DOHH2 (cell line): Measurements from ENCODE around the gene MECP2.

Experiments used
- H3F3A ChIP-seq: fragments of 200-600 bp; sonication (generic), shearing (Covaris generic); 2 replicates; pipeline ENCODE4 v1.6.0; 2016; ENCODE audit warnings: antibody characterized with exemption, mild to moderate bottlenecking; ENCODE audit not compliant: control insufficient read depth, insufficient read depth
- H3K27ac ChIP-seq: fragments of 200-600 bp; sonication (generic); 2 replicates; pipeline ENCODE4 v1.5.1; 2014; ENCODE audit warnings: low read depth, mild to moderate bottlenecking, low read length, moderate library complexity
- H3K27me3 ChIP-seq: fragments of 200-600 bp; sonication (generic); 2 replicates; pipeline ENCODE4 v1.6.1; 2014; ENCODE audit warnings: mild to moderate bottlenecking, low read length, mixed read lengths; ENCODE audit not compliant: control insufficient read depth
- H3K36me3 ChIP-seq: fragments of 200-600 bp; sonication (generic); 2 replicates; pipeline ENCODE4 v1.6.1; 2014; ENCODE audit warnings: mild to moderate bottlenecking, low read length, moderate library complexity, mixed read lengths; ENCODE audit not compliant: control insufficient read depth
- H3K4me1 ChIP-seq: fragments of 200-600 bp; sonication (generic); 2 replicates; pipeline ENCODE4 v1.6.1; 2014; ENCODE audit warnings: mild to moderate bottlenecking, low read length, mixed read lengths; ENCODE audit not compliant: control insufficient read depth
- H3K4me2 ChIP-seq: fragments of 200-600 bp; sonication (generic); 2 replicates; pipeline ENCODE4 v1.6.0; 2014; ENCODE audit warnings: mild to moderate bottlenecking, low read length, moderate library complexity
- H3K4me3 ChIP-seq: fragments of 200-600 bp; sonication (generic); 2 replicates; pipeline ENCODE4 v1.5.1; 2014; ENCODE audit warnings: mild to moderate bottlenecking, low read length, mixed read lengths
- H3K79me2 ChIP-seq: fragments of 200-600 bp; sonication (generic); 2 replicates; pipeline ENCODE4 v1.6.1; 2014; ENCODE audit warnings: mild to moderate bottlenecking, low read length, mixed read lengths; ENCODE audit not compliant: control insufficient read depth
- H3K9me2 ChIP-seq: fragments of 200-600 bp; sonication (generic); replicated peaks from 2 replicates; pipeline ENCODE4 v1.6.1; 2014; ENCODE audit warnings: mild to moderate bottlenecking, low read length, mixed read lengths; ENCODE audit not compliant: control insufficient read depth
- H3K9me3 ChIP-seq: fragments of 200-600 bp; sonication (generic); 2 replicates; pipeline ENCODE4 v1.6.1; 2014; ENCODE audit warnings: antibody characterized with exemption, low read length, mixed read lengths; ENCODE audit not compliant: control insufficient read depth, insufficient read depth
- H4K20me1 ChIP-seq: fragments of 200-600 bp; sonication (generic); 2 replicates; pipeline ENCODE4 v1.6.0; 2014; ENCODE audit warnings: low read depth, mild to moderate bottlenecking, antibody characterized with exemption, low read length, moderate library complexity; ENCODE audit not compliant: control insufficient read depth, insufficient read depth
- EZH2phosphoT487 ChIP-seq: fragments of 200-600 bp; sonication (generic); IDR thresholded peaks from 2 replicates; pipeline ENCODE4 v1.6.1; 2017; ENCODE audit warnings: borderline replicate concordance, mild to moderate bottlenecking, antibody characterized with exemption, low read length, moderate library complexity, mixed read lengths
- TF ChIP-seq, protein P1 (sequence below): fragments of 200-600 bp; sonication (generic); IDR thresholded peaks from one replicate; pipeline ENCODE4 v1.5.1; 2014; ENCODE audit warnings: antibody characterized with exemption, mild to moderate bottlenecking, low read depth, low read length; ENCODE audit not compliant: poor library complexity, severe bottlenecking

The MECP2 gene

GRCh38 chrX:154018518-154019060 is 78.9 kb downstream of the MECP2 start:
- Histone ChIP-seq H3K9me2 (no peaks in the 10 kb centered on the region), H3K4me2 (peak overlapping the region; percentile 68), H3K79me2 (peaks cover 37% of the 10 kb centered on the region), H3K4me3 (peak overlapping the region; percentile 82), H3K36me3 (peaks cover 38% of the 10 kb centered on the region), H4K20me1 (no peaks in the 10 kb centered on the region), H3K4me1 (peaks cover 16% of the 10 kb centered on the region), H3K27me3 (peaks cover 3% of the 10 kb centered on the region; the same call in 1 of the 2 replicates), H3K9me3 (no peaks in the 10 kb centered on the region), H3F3A (no peaks in the 10 kb centered on the region), H3K27ac (peak overlapping the region; percentile 57)
- TF ChIP-seq, protein P1, sequence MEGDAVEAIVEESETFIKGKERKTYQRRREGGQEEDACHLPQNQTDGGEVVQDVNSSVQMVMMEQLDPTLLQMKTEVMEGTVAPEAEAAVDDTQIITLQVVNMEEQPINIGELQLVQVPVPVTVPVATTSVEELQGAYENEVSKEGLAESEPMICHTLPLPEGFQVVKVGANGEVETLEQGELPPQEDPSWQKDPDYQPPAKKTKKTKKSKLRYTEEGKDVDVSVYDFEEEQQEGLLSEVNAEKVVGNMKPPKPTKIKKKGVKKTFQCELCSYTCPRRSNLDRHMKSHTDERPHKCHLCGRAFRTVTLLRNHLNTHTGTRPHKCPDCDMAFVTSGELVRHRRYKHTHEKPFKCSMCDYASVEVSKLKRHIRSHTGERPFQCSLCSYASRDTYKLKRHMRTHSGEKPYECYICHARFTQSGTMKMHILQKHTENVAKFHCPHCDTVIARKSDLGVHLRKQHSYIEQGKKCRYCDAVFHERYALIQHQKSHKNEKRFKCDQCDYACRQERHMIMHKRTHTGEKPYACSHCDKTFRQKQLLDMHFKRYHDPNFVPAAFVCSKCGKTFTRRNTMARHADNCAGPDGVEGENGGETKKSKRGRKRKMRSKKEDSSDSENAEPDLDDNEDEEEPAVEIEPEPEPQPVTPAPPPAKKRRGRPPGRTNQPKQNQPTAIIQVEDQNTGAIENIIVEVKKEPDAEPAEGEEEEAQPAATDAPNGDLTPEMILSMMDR = no peak
- no peak for TF ChIP-seq EZH2phosphoT487

DNA sequence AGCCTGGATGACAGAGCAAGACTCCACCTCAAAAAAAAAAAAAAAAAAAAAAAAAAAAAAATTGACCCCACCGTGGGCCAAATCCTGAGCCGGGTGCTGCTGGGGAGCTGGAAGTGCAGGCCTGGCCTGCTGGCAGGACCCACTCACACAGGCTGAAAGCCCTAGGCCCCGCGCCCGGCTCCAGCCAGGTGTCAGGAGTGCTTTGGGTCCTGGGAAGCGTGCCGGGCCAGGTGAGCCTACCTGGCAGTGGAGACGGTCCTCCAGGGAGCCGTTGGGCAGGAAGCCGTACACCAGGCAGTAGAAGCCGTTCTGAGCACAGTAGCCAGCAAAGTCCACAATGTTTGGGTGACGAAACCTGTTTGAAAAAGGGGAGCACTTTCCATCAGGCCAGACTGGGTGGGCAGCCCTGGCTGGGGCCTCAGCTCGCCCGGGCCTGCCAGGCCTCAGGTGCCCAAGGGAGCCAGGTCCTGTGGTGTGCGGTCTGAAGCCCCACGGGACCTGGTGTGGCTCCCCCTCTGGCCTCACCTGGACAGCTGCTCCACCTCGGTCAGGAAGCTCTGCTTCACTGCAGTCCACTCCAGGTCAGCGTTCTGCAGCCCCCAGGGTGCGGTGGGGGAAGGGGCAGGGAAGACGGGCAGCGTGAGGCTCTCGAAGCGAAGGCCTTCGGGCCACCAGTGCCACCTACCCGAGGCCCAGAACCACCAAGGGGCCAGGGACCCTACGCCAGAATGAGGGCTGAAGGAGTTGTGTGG is 79.6 kb downstream of the MECP2 start:
- H4K20me1 ChIP-seq = no peaks in the 10 kb centered on the region
- no peaks in the 10 kb centered on the region for H3K9me3 ChIP-seq
- no peak overlapping the region for H3K27ac ChIP-seq
- peaks cover 19% of the 10 kb centered on the region for H3K4me1 ChIP-seq
- H3K4me2 ChIP-seq = peak overlapping the region; percentile 68
- TF ChIP-seq EZH2phosphoT487 = no peak
- TF ChIP-seq, protein P1 = no peak
- H3K4me3 ChIP-seq = peak overlapping the region; percentile 82
- no peaks in the 10 kb centered on the region for H3K9me2 ChIP-seq
- H3F3A ChIP-seq = no peaks in the 10 kb centered on the region
- peaks cover 3% of the 10 kb centered on the region; the same call in 1 of the 2 replicates for H3K27me3 ChIP-seq
- H3K36me3 ChIP-seq = peaks cover 44% of the 10 kb centered on the region
- peaks cover 37% of the 10 kb centered on the region for H3K79me2 ChIP-seq

DNA sequence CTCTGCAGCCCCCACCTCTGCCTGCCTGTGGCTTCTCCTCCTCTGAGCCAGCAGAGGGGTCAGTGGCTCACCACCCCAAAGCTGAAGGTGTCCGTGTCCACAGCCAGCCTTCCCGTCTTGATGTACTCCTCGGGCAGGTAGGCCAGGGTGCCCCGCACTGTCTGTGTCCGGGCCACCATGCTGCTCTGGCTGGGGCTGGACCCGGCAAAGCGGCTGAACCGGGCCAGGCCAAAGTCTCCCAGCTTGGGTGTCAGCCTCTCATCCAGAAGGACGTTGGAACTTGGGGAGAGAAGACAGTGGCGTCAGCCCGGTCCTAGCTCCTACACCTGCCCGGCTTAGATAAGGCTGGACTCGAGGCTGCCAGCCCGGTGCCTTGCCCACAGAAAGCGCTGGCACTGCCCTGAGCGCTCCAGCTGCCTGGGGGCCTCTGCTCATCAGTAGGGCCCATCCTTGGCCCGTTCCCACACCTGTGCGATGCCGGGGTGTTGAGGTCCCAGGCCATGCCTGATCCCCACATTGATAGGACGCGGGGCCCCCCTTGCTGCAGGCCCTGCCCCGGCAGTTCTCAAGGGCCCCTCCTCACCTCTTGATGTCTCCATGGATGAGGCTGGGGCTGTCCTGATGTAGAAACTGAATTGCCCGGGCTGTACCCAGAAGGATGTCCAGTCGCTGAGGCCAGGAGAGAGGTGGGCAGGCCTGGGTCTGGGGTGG is 81.0 kb downstream of the MECP2 start:
- H3K4me1 ChIP-seq = peaks cover 18% of the 10 kb centered on the region
- H3K27me3 ChIP-seq = peaks cover 3% of the 10 kb centered on the region; the same call in 1 of the 2 replicates
- no peak overlapping the region for H3K4me3 ChIP-seq
- no peak overlapping the region for H3K27ac ChIP-seq
- H3K9me2 ChIP-seq = no peaks in the 10 kb centered on the region
- no peaks in the 10 kb centered on the region for H3K9me3 ChIP-seq
- peaks cover 37% of the 10 kb centered on the region for H3K79me2 ChIP-seq
- H4K20me1 ChIP-seq = no peaks in the 10 kb centered on the region
- peaks cover 58% of the 10 kb centered on the region for H3K36me3 ChIP-seq
- TF ChIP-seq EZH2phosphoT487 = no peak
- TF ChIP-seq, protein P1 = no peak
- H3F3A ChIP-seq = no peaks in the 10 kb centered on the region
- H3K4me2 ChIP-seq = no peak overlapping the region
